GM12878 (cell line): Measurements from ENCODE around the gene EHD2. TPM values are rescaled to one million over a fixed set of nuclear protein-coding genes. Genes with fewer than 3 reads are reported as not detected.

Source experiments
- ATAC-seq: fragments of 200-7000 bp; cut with Tn5 transposase; 3 replicates; pipeline ENCODE4 v1.9.1; 2020; ENCODE audit warnings: mild to moderate bottlenecking, moderate library complexity
- BruUV-seq: library from RNA; stranded (reverse); fragments of 400-500 nt; replicated peaks from 2 replicates; lab custom pipeline; 2021; lab: Mats Ljungman, UMichigan
- CTCF ChIA-PET: fragments of 300-600 bp; sonication (Branson Sonifier 250); formaldehyde crosslinking; extraction: SDS; loops from one replicate; lab custom pipeline; 2021; ENCODE audit warnings: inconsistent platforms; lab: Yijun Ruan, JAX
- POLR2A ChIA-PET: fragments of 350-600 bp; formaldehyde crosslinking; extraction: SDS; loops from one replicate; lab custom pipeline; 2021; ENCODE audit warnings: inconsistent platforms; lab: Charles Lee
- RAD21 ChIA-PET: fragments of 300-600 bp; sonication (Branson Sonifier 250); formaldehyde crosslinking; loops from one replicate; lab custom pipeline; 2023; ENCODE audit warnings: antibody characterized with exemption; ENCODE audit not compliant: unreplicated experiment; lab: Charles Lee
- SMC1A ChIA-PET: fragments of 300-600 bp; sonication (Branson Sonifier 250); formaldehyde crosslinking; loops from one replicate; lab custom pipeline; 2023; ENCODE audit not compliant: unreplicated experiment, uncharacterized antibody; lab: Charles Lee
- DNase-seq: peaks from one replicate; pipeline ENCODE4 v3.0.0-alpha.2; 2011; ENCODE audit warnings: low read depth, low spot score
- FAIRE-seq: peaks from 3 replicates; lab custom pipeline; 2011; peaks lifted over from hg19 to GRCh38; lab: Jason Lieb, UNC
- H2AFZ ChIP-seq: 2 replicates; pipeline ENCODE4 v1.6.0; 2011; ENCODE audit warnings: low read depth, low read length, control low read depth; ENCODE audit not compliant: control insufficient read depth
- H3K27ac ChIP-seq: 2 replicates; pipeline ENCODE4 v1.5.1; 2011; ENCODE audit warnings: control low read depth; ENCODE audit not compliant: control insufficient read depth, insufficient read depth
- H3K27me3 ChIP-seq, 2 experiments: replicated peaks in 1 of 2; 2 replicates each; pipeline versions ENCODE4 v1.6.0 to v1.6.1; 2011; ENCODE audit warnings: low read length in 1 of 2; ENCODE audit not compliant: control insufficient read depth in 2 of 2, insufficient read depth in 2 of 2
- H3K36me3 ChIP-seq, 2 experiments: 2 replicates each; pipeline ENCODE4 v1.5.1; 2011; ENCODE audit warnings: low read length in 1 of 2; ENCODE audit not compliant: control insufficient read depth in 2 of 2, insufficient read depth in 2 of 2
- H3K4me1 ChIP-seq: 2 replicates; pipeline ENCODE4 v1.6.1; 2011; ENCODE audit warnings: mild to moderate bottlenecking, low read length, moderate library complexity, mixed read lengths; ENCODE audit not compliant: control insufficient read depth, insufficient read depth
- H3K4me2 ChIP-seq: 2 replicates; pipeline ENCODE4 v1.6.0; 2011; ENCODE audit warnings: control low read depth; ENCODE audit not compliant: control insufficient read depth, insufficient read depth
- H3K4me3 ChIP-seq: fragments of 200-600 bp; sonication (generic); 2 replicates; pipeline ENCODE4 v1.5.1; 2016
- H3K79me2 ChIP-seq: 2 replicates; pipeline ENCODE4 v1.6.0; 2011; ENCODE audit warnings: low read length; ENCODE audit not compliant: control insufficient read depth, insufficient read depth
- H3K9ac ChIP-seq: 2 replicates; pipeline ENCODE4 v1.8.0; 2011; ENCODE audit warnings: low read length, control low read depth, mixed read lengths; ENCODE audit not compliant: control insufficient read depth, insufficient read depth
- H3K9me3 ChIP-seq: replicated peaks from 3 replicates; pipeline ENCODE4 v1.5.1; 2011; ENCODE audit warnings: mild to moderate bottlenecking, low read length; ENCODE audit not compliant: control insufficient read depth, insufficient read depth
- H4K20me1 ChIP-seq: 2 replicates; pipeline ENCODE4 v1.6.0; 2011; ENCODE audit not compliant: control insufficient read depth, insufficient read depth
- CEBPZ ChIP-seq: fragments of 150-350 bp; IDR thresholded peaks from 2 replicates; pipeline ENCODE4 v1.6.1; 2016; ENCODE audit warnings: low read depth, low read length
- GABPA ChIP-seq: IDR thresholded peaks from 2 replicates; pipeline ENCODE4 v1.6.1; 2014; ENCODE audit warnings: antibody characterized with exemption, low read depth, mild to moderate bottlenecking, inconsistent platforms
- IKZF1 ChIP-seq: fragments of 450-650 bp; conservative IDR thresholded peaks from 2 replicates; pipeline ENCODE4 v1.6.1; 2017; ENCODE audit warnings: antibody characterized with exemption, mild to moderate bottlenecking
- IRF4 ChIP-seq: IDR thresholded peaks from 2 replicates; pipeline ENCODE4 v1.6.1; 2011; ENCODE audit warnings: low read depth, low read length
- NFYA ChIP-seq: IDR thresholded peaks from 2 replicates; pipeline ENCODE4 v1.6.1; 2011; ENCODE audit warnings: low read depth, mild to moderate bottlenecking, low read length, improper control_type of control experiment, borderline replicate concordance
- TAF1 ChIP-seq: IDR thresholded peaks from 2 replicates; pipeline ENCODE4 v1.6.1; 2011; ENCODE audit warnings: mild to moderate bottlenecking, low read depth, low read length, borderline replicate concordance
- TARDBP ChIP-seq: IDR thresholded peaks from 2 replicates; pipeline ENCODE4 v1.6.1; 2016; ENCODE audit warnings: borderline replicate concordance
- WGBS: methylation state at CpG from one replicate; pipeline ENCODE4 v1.1.6; 2016; ENCODE audit warnings: low lambda C conversion rate; ENCODE audit not compliant: insufficient replicate concordance, insufficient coverage; ENCODE audit errors: missing lambda C conversion rate; 5-methylcytosine and 5-hydroxymethylcytosine counted together
- in situ Hi-C: fragments of 300-500 bp; cut with MboI; formaldehyde crosslinking; loops from 9 replicates; pipeline ENCODE4 v1.14.3; 2018; ENCODE audit warnings: mixed read lengths
- intact Hi-C: fragments of 100-400 bp; cut with micrococcal nuclease; formaldehyde crosslinking; loops from one replicate; pipeline ENCODE4 v1.14.2; 2022; ENCODE audit not compliant: unreplicated experiment
- polyA plus RNA-seq, 11 experiments: library from polyadenylated mRNA; depleted of rRNA in 4 of 11; unstranded in 6 of 11; stranded (reverse) in 5 of 11; fragments of >200 nt; fragmentation: Nextera tagmentation in 4 of 11; fragmentation: Illumina TruSeq in 1 of 11; extraction: Ambion mirVana in 4 of 11; extraction: Trizol in 1 of 11; gene quantifications; 1 replicate in 1 of 11; 2 replicates in 10 of 11; pipeline versions ENCODE4 v1.2.1 to v1.2.3, GENCODE V29; 2011 to 2016; ENCODE audit warnings: inconsistent platforms in 2 of 11, missing spikeins in 2 of 11, low read depth in 1 of 11
- total RNA-seq, 4 experiments: library from RNA; depleted of rRNA in 3 of 4; stranded (reverse); fragments of >200 nt in 3 of 4; fragmentation: Illumina TruSeq in 1 of 4; extraction: Trizol in 1 of 4; gene quantifications; 2 replicates each; pipeline versions ENCODE4 v1.2.1 to v1.2.3, GENCODE V29; 2013 to 2021
- TF ChIP-seq, protein P1 (sequence below): fragments of 450-650 bp; IDR thresholded peaks from 2 replicates; pipeline ENCODE4 v1.6.1; 2016; ENCODE audit warnings: mild to moderate bottlenecking
- TF ChIP-seq, protein P2 (sequence below): fragments of 450-650 bp; IDR thresholded peaks from 2 replicates; pipeline ENCODE4 v1.6.1; 2017; ENCODE audit warnings: mild to moderate bottlenecking

EHD2 gene
- total and polyA plus RNA-seq, 10 of the 15 experiments (the other 5 are each of a cell fraction or from before 2014, with no cell fraction given): 0.12 to 0.24 (median 0.23) TPM; not detected in 7

GRCh38 chr19:47703301-47703700 lies 9.9 kb upstream of the EHD2 start (continued):
- TF ChIP-seq CEBPZ (no peak), TARDBP (no peak), GABPA (no peak)
- TF ChIP-seq, protein P1, sequence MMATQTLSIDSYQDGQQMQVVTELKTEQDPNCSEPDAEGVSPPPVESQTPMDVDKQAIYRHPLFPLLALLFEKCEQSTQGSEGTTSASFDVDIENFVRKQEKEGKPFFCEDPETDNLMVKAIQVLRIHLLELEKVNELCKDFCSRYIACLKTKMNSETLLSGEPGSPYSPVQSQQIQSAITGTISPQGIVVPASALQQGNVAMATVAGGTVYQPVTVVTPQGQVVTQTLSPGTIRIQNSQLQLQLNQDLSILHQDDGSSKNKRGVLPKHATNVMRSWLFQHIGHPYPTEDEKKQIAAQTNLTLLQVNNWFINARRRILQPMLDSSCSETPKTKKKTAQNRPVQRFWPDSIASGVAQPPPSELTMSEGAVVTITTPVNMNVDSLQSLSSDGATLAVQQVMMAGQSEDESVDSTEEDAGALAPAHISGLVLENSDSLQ: no peak

DNA sequence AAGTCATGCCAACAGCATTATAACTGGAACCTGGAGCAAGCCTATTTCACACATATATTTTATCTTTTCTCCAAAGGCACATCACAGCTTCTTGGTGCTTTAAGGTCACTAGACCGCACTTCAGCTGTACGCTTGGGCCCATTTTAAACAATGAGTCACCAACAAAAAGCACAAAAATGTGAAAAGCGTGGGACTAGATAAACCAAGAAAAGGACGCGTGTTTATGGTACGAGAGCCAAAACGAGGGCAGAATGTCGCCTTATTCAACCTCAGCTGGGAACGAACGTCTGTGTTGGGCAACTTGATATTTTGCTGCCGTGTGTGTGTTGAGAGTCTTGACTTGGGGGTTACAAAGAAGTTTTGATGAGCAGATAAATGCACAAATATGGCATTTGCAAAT lies 9.2 kb upstream of the EHD2 start:
- CTCF ChIA-PET: interaction anchor here (0.6 to 8.3 kb wide), 4 partner anchors 165 to 621 kb away, joined by 3 to 163 read pairs (median 4); partner anchors contain the start of gene NAPA
- H3K9ac ChIP-seq: no peak overlapping the region
- RAD21 ChIA-PET: interaction anchor here (5.0 kb wide), 1 partner anchor 268 kb away, joined by 47 read pairs; no protein-coding TSS in a partner anchor
- in situ Hi-C loops: no loop called here
- H3K9me3 ChIP-seq: no peaks in the 10 kb centered on the region
- no peak for DNase-seq
- SMC1A ChIA-PET: interaction anchor here (1.2 to 5.5 kb wide), 2 partner anchors 269 to 271 kb away, joined by 3 to 49 read pairs; no protein-coding TSS in a partner anchor
- no peak overlapping the region for H2AFZ ChIP-seq
- H3K79me2 ChIP-seq: no peaks in the 10 kb centered on the region
- no TSS peak for BruUV-seq
- H3K4me2 ChIP-seq: no peak overlapping the region
- no peak overlapping the region for H3K27ac ChIP-seq
- no peaks in the 10 kb centered on the region for H3K4me1 ChIP-seq
- H3K4me3 ChIP-seq: no peak overlapping the region
- no peak for ATAC-seq
- FAIRE-seq: no peak
- intact Hi-C loops: loop anchor here (10.0 kb wide), 1 partner anchor 419 kb away; no protein-coding TSS in a partner anchor
- POLR2A ChIA-PET: no interaction called here
- no peaks in the 10 kb centered on the region for H3K27me3 ChIP-seq
- H4K20me1 ChIP-seq: no peaks in the 10 kb centered on the region
- H3K36me3 ChIP-seq: no peaks in the 10 kb centered on the region; a peak in 2 of 4 replicates
- 95% methylated on average over 11 of the region's 11 CpGs for WGBS
- TF ChIP-seq, protein P2, sequence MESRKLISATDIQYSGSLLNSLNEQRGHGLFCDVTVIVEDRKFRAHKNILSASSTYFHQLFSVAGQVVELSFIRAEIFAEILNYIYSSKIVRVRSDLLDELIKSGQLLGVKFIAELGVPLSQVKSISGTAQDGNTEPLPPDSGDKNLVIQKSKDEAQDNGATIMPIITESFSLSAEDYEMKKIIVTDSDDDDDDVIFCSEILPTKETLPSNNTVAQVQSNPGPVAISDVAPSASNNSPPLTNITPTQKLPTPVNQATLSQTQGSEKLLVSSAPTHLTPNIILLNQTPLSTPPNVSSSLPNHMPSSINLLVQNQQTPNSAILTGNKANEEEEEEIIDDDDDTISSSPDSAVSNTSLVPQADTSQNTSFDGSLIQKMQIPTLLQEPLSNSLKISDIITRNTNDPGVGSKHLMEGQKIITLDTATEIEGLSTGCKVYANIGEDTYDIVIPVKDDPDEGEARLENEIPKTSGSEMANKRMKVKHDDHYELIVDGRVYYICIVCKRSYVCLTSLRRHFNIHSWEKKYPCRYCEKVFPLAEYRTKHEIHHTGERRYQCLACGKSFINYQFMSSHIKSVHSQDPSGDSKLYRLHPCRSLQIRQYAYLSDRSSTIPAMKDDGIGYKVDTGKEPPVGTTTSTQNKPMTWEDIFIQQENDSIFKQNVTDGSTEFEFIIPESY: no peak
- TF ChIP-seq IKZF1 (no peak), TAF1 (no peak), CEBPZ (no peak), IRF4 (no peak), NFYA (no peak), GABPA (no peak)
- TF ChIP-seq, protein P1: no peak
